ENCODE measurements around the gene RNU1-2.

- TF ChIP-seq, protein P1, sequence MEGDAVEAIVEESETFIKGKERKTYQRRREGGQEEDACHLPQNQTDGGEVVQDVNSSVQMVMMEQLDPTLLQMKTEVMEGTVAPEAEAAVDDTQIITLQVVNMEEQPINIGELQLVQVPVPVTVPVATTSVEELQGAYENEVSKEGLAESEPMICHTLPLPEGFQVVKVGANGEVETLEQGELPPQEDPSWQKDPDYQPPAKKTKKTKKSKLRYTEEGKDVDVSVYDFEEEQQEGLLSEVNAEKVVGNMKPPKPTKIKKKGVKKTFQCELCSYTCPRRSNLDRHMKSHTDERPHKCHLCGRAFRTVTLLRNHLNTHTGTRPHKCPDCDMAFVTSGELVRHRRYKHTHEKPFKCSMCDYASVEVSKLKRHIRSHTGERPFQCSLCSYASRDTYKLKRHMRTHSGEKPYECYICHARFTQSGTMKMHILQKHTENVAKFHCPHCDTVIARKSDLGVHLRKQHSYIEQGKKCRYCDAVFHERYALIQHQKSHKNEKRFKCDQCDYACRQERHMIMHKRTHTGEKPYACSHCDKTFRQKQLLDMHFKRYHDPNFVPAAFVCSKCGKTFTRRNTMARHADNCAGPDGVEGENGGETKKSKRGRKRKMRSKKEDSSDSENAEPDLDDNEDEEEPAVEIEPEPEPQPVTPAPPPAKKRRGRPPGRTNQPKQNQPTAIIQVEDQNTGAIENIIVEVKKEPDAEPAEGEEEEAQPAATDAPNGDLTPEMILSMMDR (IDR thresholded peaks at IDR 0.05): no peak
- TF ChIP-seq POLR2A (IDR thresholded peaks at IDR 0.05) (no peak), EP300 (IDR thresholded peaks at IDR 0.05) (no peak)
Measured at GRCh38 chr1:16944038-16944437, 48.3 kb downstream of the RNU1-2 start.

Measured in ovary (tissue), 3 donors.